ENCODE data around the gene LMNB1. TPM values are rescaled to one million over a fixed set of nuclear protein-coding genes. Genes with fewer than 3 reads are reported as not detected.

The LMNB1 gene
- total and polyA plus RNA-seq, 2 experiments from 2014 or later = 20.1 to 269 TPM

GRCh38 chr5:126866851-126867636 is 90.1 kb downstream of the LMNB1 start:
- ATAC-seq (no peak), DNase-seq (ENCODE audit: low spot score) (no peak)
- Histone ChIP-seq H2AFZ (no peak overlapping the region), H3K27ac (ENCODE audit: low read depth) (no peak overlapping the region), H3K9me2 (ENCODE audit: insufficient read depth) (0 out of 2 replicates have a peak, but pooled peaks cover 3% of the 10 kb centered on the region), H3K4me2 (no peak overlapping the region), H3K27me3 (ENCODE audit: insufficient read depth) (no peaks in the 10 kb centered on the region), H4K20me1 (replicated peaks; ENCODE audit: insufficient read depth) (no peaks in the 10 kb centered on the region), H3K36me3 (ENCODE audit: insufficient read depth) (no peaks in the 10 kb centered on the region), H3K4me3 (no peak overlapping the region), H3K4me1 (ENCODE audit: insufficient read depth) (peaks cover 15% of the 10 kb centered on the region), H3K79me2 (replicated peaks; ENCODE audit: insufficient read depth) (no peaks in the 10 kb centered on the region), H3F3A (replicated peaks; ENCODE audit: low read depth) (peaks cover 5% of the 10 kb centered on the region; the same call in 1 of the 2 replicates)
- peaks cover 19% of the 10 kb centered on the region for H3K4me1 Mint-ChIP-seq
- H3K27me3 Mint-ChIP-seq (ENCODE audit: insufficient read depth, low read depth, poor library complexity) = no peaks in the 10 kb centered on the region
- no peak overlapping the region for H3K27ac Mint-ChIP-seq
- TF ChIP-seq REST (IDR thresholded peaks at IDR 0.05; ENCODE audit: unreplicated experiment) (no peak), POLR2AphosphoS5 (IDR thresholded peaks at IDR 0.05; ENCODE audit: low read depth) (no peak), ETS1 (IDR thresholded peaks at IDR 0.05) (no peak), EZH2 (IDR thresholded peaks at IDR 0.05; ENCODE audit: low read depth, unreplicated experiment) (no peak), EZH2phosphoT487 (IDR thresholded peaks at IDR 0.05; ENCODE audit: unreplicated experiment) (no peak), ZNF114 (CRISPR knock-in tag; IDR thresholded peaks at IDR 0.05) (no peak), CREB1 (CRISPR knock-in tag; IDR thresholded peaks at IDR 0.05; ENCODE audit: low read depth) (no peak), ZNF462 (CRISPR knock-in tag; IDR thresholded peaks at IDR 0.05) (no peak), CTCF (conservative IDR thresholded peaks at IDR 0.05; ENCODE audit: low read depth in 2 of 2) (no peak), ZNF331 (CRISPR knock-in tag; IDR thresholded peaks at IDR 0.05; ENCODE audit: low read depth) (no peak), NANOG (IDR thresholded peaks at IDR 0.05; ENCODE audit: borderline replicate concordance) (no peak), JUNB (IDR thresholded peaks at IDR 0.05; ENCODE audit: unreplicated experiment) (no peak), STAT1 (IDR thresholded peaks at IDR 0.05; ENCODE audit: unreplicated experiment) (no peak)
- H3K4me3 Mint-ChIP-seq = no peak overlapping the region
- H3K9me3 Mint-ChIP-seq = no peaks in the 10 kb centered on the region
- no peaks in the 10 kb centered on the region; the same call in 2 of the 3 replicates for H3K36me3 Mint-ChIP-seq (ENCODE audit: low read depth)

Measured in GM23338 (cell line).